Endothelial cell of umbilical vein (primary cell): ENCODE measurements around the gene MCTP2. TPM values are rescaled to one million over a fixed set of nuclear protein-coding genes. Genes with fewer than 3 reads are reported as not detected.

Experiments
- BruUV-seq: library from RNA; stranded (reverse); fragments of 400-500 nt; replicated peaks from 2 replicates; lab custom pipeline; 2021; lab: Mats Ljungman, UMichigan
- CTCF ChIA-PET: fragments of 300-600, 350-600 bp; sonication (Branson Sonifier 250); formaldehyde crosslinking; loops from one replicate; lab custom pipeline; 2021; ENCODE audit warnings: antibody characterized with exemption, inconsistent platforms; lab: Charles Lee
- POLR2A ChIA-PET: fragments of 300-600, 350-600 bp; sonication (Branson Sonifier 250); formaldehyde crosslinking; loops from one replicate; lab custom pipeline; 2021; ENCODE audit warnings: antibody characterized with exemption, inconsistent platforms; lab: Charles Lee
- DNase-seq: peaks from one replicate; pipeline ENCODE4 v3.0.0-alpha.2; 2011; ENCODE audit warnings: low read depth, low spot score
- FAIRE-seq: peaks from 2 replicates; lab custom pipeline; 2011; peaks lifted over from hg19 to GRCh38; lab: Jason Lieb, UNC
- H2AFZ ChIP-seq: 2 replicates; pipeline ENCODE4 v1.6.0; 2012; ENCODE audit warnings: low read depth, low read length, control low read depth, inconsistent platforms
- H3K27ac ChIP-seq: 2 replicates; pipeline ENCODE4 v1.5.1; 2011; ENCODE audit warnings: low read depth, mild to moderate bottlenecking, control low read depth, low read length, moderate library complexity; ENCODE audit not compliant: insufficient read depth
- H3K27me3 ChIP-seq, 2 experiments: 2 replicates each; pipeline versions ENCODE4 v1.6.0 to v1.6.1; 2011; ENCODE audit warnings: low read length in 2 of 2, mixed read lengths in 1 of 2; ENCODE audit not compliant: control insufficient read depth in 2 of 2, insufficient read depth in 2 of 2
- H3K36me3 ChIP-seq, 2 experiments: 2 replicates in 1 of 2; 3 replicates in 1 of 2; pipeline ENCODE4 v1.5.1; 2011; ENCODE audit warnings: low read length in 2 of 2, mild to moderate bottlenecking in 1 of 2, moderate library complexity in 1 of 2; ENCODE audit not compliant: control insufficient read depth in 2 of 2, insufficient read depth in 2 of 2; ENCODE audit errors: extremely low read depth in 1 of 2
- H3K4me1 ChIP-seq: 3 replicates; pipeline ENCODE4 v1.5.1; 2011; ENCODE audit warnings: mild to moderate bottlenecking, low read length; ENCODE audit not compliant: control insufficient read depth, insufficient read depth; ENCODE audit errors: extremely low read depth
- H3K4me2 ChIP-seq: 2 replicates; pipeline ENCODE4 v1.6.1; 2011; ENCODE audit warnings: low read length, control low read depth, mixed read lengths; ENCODE audit not compliant: insufficient read depth
- H3K4me3 ChIP-seq, 3 experiments: fragments of 200-600 bp in 1 of 3; sonication (generic), shearing (Covaris generic) in 1 of 3; replicated peaks in 1 of 3; 2 replicates each; pipeline ENCODE4 v1.5.1; 2011 to 2016; ENCODE audit warnings: control low read depth in 3 of 3, low read length in 3 of 3, mild to moderate bottlenecking in 2 of 3, inconsistent platforms in 1 of 3, low read depth in 1 of 3, moderate library complexity in 1 of 3; ENCODE audit not compliant: insufficient read depth in 1 of 3
- H3K79me2 ChIP-seq: 2 replicates; pipeline ENCODE4 v1.6.0; 2012; ENCODE audit warnings: low read length, inconsistent platforms; ENCODE audit not compliant: control insufficient read depth, insufficient read depth
- H3K9ac ChIP-seq: replicated peaks from 2 replicates; pipeline ENCODE3; 2011; ENCODE audit warnings: low read length, control low read depth; ENCODE audit not compliant: insufficient read depth; ENCODE audit errors: extremely low read depth
- H3K9me1 ChIP-seq: replicated peaks from 3 replicates; pipeline ENCODE4 v1.6.0; 2011; ENCODE audit warnings: mild to moderate bottlenecking, low read length; ENCODE audit not compliant: control insufficient read depth, insufficient read depth; ENCODE audit errors: extremely low read depth
- H3K9me3 ChIP-seq: replicated peaks from 2 replicates; pipeline ENCODE4 v1.5.1; 2012; ENCODE audit warnings: low read length, inconsistent platforms; ENCODE audit not compliant: control insufficient read depth, insufficient read depth
- H4K20me1 ChIP-seq: replicated peaks from 2 replicates; pipeline ENCODE3; 2011; ENCODE audit warnings: mild to moderate bottlenecking, low read length; ENCODE audit not compliant: control insufficient read depth, insufficient read depth; ENCODE audit errors: extremely low read depth
- CTCF ChIP-seq, 2 donors: IDR thresholded peaks; 1 replicate in 1 of 2; 2 replicates in 1 of 2; pipeline ENCODE4 v1.5.1; 2011; ENCODE audit warnings: low read length in 2 of 2, mild to moderate bottlenecking in 2 of 2, moderate library complexity in 2 of 2, control low read depth in 1 of 2, inconsistent platforms in 1 of 2, low read depth in 1 of 2; ENCODE audit not compliant: insufficient read depth in 1 of 2; ENCODE audit errors: extremely low read depth in 1 of 2
- EZH2 ChIP-seq: IDR thresholded peaks from 2 replicates; pipeline ENCODE4 v1.6.1; 2012; ENCODE audit warnings: borderline replicate concordance, low read depth, mild to moderate bottlenecking, moderate library complexity, low read length, inconsistent platforms; ENCODE audit not compliant: severe bottlenecking
- FOS ChIP-seq: IDR thresholded peaks from 2 replicates; pipeline ENCODE4 v1.6.1; 2011; ENCODE audit warnings: mild to moderate bottlenecking, low read length, moderate library complexity, borderline replicate concordance; ENCODE audit not compliant: insufficient read depth
- MAX ChIP-seq: IDR thresholded peaks from 2 replicates; pipeline ENCODE4 v1.6.1; 2011; ENCODE audit not compliant: insufficient read depth, insufficient read length
- POLR2A ChIP-seq: IDR thresholded peaks from 2 replicates; pipeline ENCODE4 v1.6.1; 2012; ENCODE audit warnings: low read depth, mild to moderate bottlenecking, control low read depth, low read length
- POLR2AphosphoS5 ChIP-seq: IDR thresholded peaks from 2 replicates; pipeline ENCODE4 v1.6.1; 2012; ENCODE audit warnings: low read depth, mild to moderate bottlenecking, control low read depth, low read length, moderate library complexity; ENCODE audit not compliant: insufficient read depth
- dilution Hi-C: fragments of 300-500 bp; cut with MboI; formaldehyde crosslinking; loops from one replicate; pipeline ENCODE4 v1.15.0; 2019; ENCODE audit warnings: low sequenced_read_pairs; ENCODE audit not compliant: extremely low pct_ligation_motif_present
- intact Hi-C: fragments of 100-400 bp; cut with micrococcal nuclease; formaldehyde crosslinking; loops from one replicate; pipeline ENCODE4 v1.10.0; 2022
- polyA plus RNA-seq, 4 experiments: library from polyadenylated mRNA; depleted of rRNA in 3 of 4; stranded (reverse) in 3 of 4; unstranded in 1 of 4; fragments of >200 nt; gene quantifications; 2 replicates each; pipeline versions ENCODE4 v1.2.1 to v1.2.3, GENCODE V29; 2011 to 2012; ENCODE audit warnings: missing spikeins in 1 of 4
- total RNA-seq: library from RNA; stranded (reverse); gene quantifications from 2 replicates; pipeline ENCODE4 v1.2.3, GENCODE V29; 2021

MCTP2 gene
- total and polyA plus RNA-seq, 2 donors (not counting 3 experiments of a cell fraction or from before 2014, with no cell fraction given), result 0.01 to 0.75 TPM

- H3K4me3 ChIP-seq, result no peak overlapping the region
- H3K9me1 ChIP-seq, result no peaks in the 10 kb centered on the region
- BruUV-seq, result no TSS peak
- H2AFZ ChIP-seq, result no peak overlapping the region
- no peaks in the 10 kb centered on the region for H3K4me1 ChIP-seq
- no peaks in the 10 kb centered on the region for H3K9me3 ChIP-seq
- H3K4me2 ChIP-seq, result no peak overlapping the region
- H3K79me2 ChIP-seq, result no peaks in the 10 kb centered on the region
- TF ChIP-seq FOS (no peak), POLR2A (no peak)
- no peaks in the 10 kb centered on the region for H4K20me1 ChIP-seq
- ChIA-PET POLR2A (no interaction called here), CTCF (interaction anchor here (0.8 kb wide), 1 partner anchor 257 kb away, joined by 3 read pairs; no protein-coding TSS in a partner anchor)
- dilution Hi-C loops, result loop anchor here (25.0 kb wide), 1 partner anchor 247 kb away; no protein-coding TSS in a partner anchor
- intact Hi-C loops, result loop anchor here (5.0 to 10.0 kb wide), 3 partner anchors 257 to 1927 kb away; no protein-coding TSS in a partner anchor
- no peak overlapping the region for H3K27ac ChIP-seq
- no peak overlapping the region for H3K9ac ChIP-seq
- DNase-seq, result no peak
- no peaks in the 10 kb centered on the region for H3K27me3 ChIP-seq
- H3K36me3 ChIP-seq, result no peaks in the 10 kb centered on the region
- FAIRE-seq, result no peak
Measured at GRCh38 chr15:94414916-94415315, 183.6 kb downstream of the MCTP2 start.

GRCh38 chr15:94416267-94416666, 184.9 kb downstream of the MCTP2 start:
- H4K20me1 ChIP-seq, result no peaks in the 10 kb centered on the region
- H2AFZ ChIP-seq, result no peak overlapping the region
- no peaks in the 10 kb centered on the region for H3K4me1 ChIP-seq
- no peak overlapping the region for H3K9ac ChIP-seq
- H3K27me3 ChIP-seq, result no peaks in the 10 kb centered on the region
- no peak overlapping the region for H3K4me2 ChIP-seq
- H3K36me3 ChIP-seq, result no peaks in the 10 kb centered on the region
- intact Hi-C loops (loop anchor here (10.0 kb wide), 1 partner anchor 839 kb away; no protein-coding TSS in a partner anchor), dilution Hi-C loops (loop anchor here (25.0 kb wide), 1 partner anchor 246 kb away; no protein-coding TSS in a partner anchor)
- no peak overlapping the region for H3K4me3 ChIP-seq
- H3K27ac ChIP-seq, result no peak overlapping the region
- no peaks in the 10 kb centered on the region for H3K9me3 ChIP-seq
- TF ChIP-seq MAX (no peak), CTCF (IDR thresholded peaks at IDR 0.05; ENCODE audit: extremely low read depth in 1 of 2, insufficient read depth in 1 of 2, low read depth in 1 of 2, low read length in 2 of 2) (no peak), EZH2 (no peak), POLR2AphosphoS5 (no peak), POLR2A (no peak), FOS (no peak)
- H3K9me1 ChIP-seq, result no peaks in the 10 kb centered on the region
- BruUV-seq, result no TSS peak
- no peaks in the 10 kb centered on the region for H3K79me2 ChIP-seq
- ChIA-PET POLR2A (no interaction called here), CTCF (interaction anchor here (1.2 kb wide), 1 partner anchor 131 kb away, joined by 3 read pairs; no protein-coding TSS in a partner anchor)
- FAIRE-seq (no peak), DNase-seq (no peak)
